Testis (tissue), 2 donors: ENCODE results near the gene ZBTB46.
A peak's percentile ranks its signal among the peaks of the same experiment; 100 is the strongest.

Source experiments
- POLR2A ChIP-seq: fragments of 450-650 bp; IDR thresholded peaks from one replicate; pipeline ENCODE4 v1.6.1; 2017; ENCODE audit warnings: antibody characterized with exemption, mild to moderate bottlenecking, moderate library complexity
- TF ChIP-seq, protein P1 (sequence below), 3 experiments: fragments of 450-650 bp in 2 of 3; fragments of 200-600 bp in 1 of 3; sonication (generic) in 1 of 3; IDR thresholded peaks; one replicate each; pipeline ENCODE4 v1.5.1; 2016 to 2019; ENCODE audit warnings: antibody characterized with exemption in 3 of 3, mild to moderate bottlenecking in 2 of 3, moderate library complexity in 1 of 3

DNA sequence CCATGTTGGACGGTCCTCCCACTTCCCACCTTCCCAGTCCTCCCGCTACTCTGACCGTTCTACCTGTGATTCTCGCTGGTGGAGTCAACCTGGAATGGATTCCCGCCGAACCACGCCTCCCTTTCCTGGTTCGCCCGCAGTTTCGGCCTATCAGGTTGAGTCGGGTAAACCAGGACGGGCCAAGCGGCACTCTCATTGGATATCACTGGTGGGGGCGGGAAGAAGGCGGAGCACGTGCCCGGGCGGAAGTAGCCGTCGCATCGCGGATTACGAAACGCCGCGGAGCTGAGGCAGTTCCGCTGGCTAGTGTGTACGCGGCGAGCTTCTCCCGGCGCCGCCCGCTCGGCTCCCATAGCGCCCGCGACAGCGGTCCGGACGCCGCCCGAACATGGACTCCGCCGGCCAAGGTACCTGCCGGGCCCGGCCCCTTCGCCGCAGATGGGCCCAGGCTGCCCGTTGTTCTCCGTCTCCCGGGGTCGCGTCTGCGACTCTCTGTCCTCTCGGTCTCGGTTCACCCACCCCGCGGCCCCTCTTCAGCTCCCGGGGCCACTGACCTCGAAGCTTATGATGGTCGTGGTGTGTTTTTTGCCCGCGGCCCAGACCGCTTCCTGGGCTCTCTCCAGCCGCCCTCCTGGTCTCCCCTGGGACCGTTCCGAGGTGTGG lies 34.0 kb upstream of the ZBTB46 start, which contains the start of gene TPD52L2:
- TF ChIP-seq POLR2A, result peak; percentile 63
- TF ChIP-seq, protein P1, sequence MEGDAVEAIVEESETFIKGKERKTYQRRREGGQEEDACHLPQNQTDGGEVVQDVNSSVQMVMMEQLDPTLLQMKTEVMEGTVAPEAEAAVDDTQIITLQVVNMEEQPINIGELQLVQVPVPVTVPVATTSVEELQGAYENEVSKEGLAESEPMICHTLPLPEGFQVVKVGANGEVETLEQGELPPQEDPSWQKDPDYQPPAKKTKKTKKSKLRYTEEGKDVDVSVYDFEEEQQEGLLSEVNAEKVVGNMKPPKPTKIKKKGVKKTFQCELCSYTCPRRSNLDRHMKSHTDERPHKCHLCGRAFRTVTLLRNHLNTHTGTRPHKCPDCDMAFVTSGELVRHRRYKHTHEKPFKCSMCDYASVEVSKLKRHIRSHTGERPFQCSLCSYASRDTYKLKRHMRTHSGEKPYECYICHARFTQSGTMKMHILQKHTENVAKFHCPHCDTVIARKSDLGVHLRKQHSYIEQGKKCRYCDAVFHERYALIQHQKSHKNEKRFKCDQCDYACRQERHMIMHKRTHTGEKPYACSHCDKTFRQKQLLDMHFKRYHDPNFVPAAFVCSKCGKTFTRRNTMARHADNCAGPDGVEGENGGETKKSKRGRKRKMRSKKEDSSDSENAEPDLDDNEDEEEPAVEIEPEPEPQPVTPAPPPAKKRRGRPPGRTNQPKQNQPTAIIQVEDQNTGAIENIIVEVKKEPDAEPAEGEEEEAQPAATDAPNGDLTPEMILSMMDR (IDR thresholded peaks at IDR 0.05), result no peak
